Mammary epithelial cell (primary cell): Measurements from ENCODE around the gene SLC22A31.

Source experiments
- CTCF ChIP-seq, 2 donors: IDR thresholded peaks in 1 of 2; conservative IDR thresholded peaks in 1 of 2; 2 replicates each; pipeline ENCODE4 v1.5.1; 2011 to 2012; ENCODE audit warnings: inconsistent platforms in 2 of 2, low read length in 2 of 2, mild to moderate bottlenecking in 2 of 2, control low read depth in 1 of 2, low read depth in 1 of 2; ENCODE audit not compliant: insufficient read depth in 1 of 2; ENCODE audit errors: extremely low read depth in 1 of 2
- EZH2 ChIP-seq: IDR thresholded peaks from 2 replicates; pipeline ENCODE4 v1.6.1; 2012; ENCODE audit warnings: low read length, inconsistent platforms, borderline replicate concordance

DNA sequence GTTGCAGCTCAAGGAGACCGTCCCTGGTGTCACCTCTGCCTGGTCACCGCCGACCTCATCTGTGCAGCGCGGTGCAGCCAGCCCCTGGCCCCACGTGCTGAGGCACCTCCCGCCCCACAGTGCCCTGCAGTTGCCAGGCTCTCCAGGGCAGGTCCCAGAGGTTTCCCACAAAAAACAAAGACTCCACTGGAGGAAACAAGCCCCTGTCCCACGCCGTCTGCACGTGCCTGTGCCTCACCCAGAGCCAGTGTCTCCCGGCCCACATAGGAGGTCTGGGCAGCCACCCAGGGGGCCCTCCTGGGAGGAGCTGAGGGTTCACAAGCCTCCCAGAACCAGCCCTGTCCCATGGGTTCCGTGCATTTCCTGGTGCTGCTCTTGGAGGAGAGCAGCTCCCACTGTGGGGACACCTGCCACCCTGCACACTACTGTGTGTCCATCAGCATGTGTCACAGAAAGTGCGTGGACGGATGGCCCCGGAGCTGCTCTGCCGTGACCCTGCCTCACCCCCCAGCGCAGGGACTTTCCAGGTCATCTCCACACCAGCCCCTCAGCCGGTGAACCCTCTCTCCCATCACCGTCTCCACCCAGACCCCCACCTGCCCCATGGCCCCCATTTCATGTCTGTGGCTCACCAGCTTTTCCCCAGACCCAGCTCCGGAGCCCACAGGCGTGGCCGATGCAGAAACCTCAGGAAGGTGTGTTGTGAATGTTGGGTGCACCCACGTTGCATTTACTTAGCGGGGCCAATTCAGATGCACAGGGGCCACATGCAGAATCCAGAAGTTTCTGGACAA is 45.8 kb downstream of the SLC22A31 start:
- TF ChIP-seq EZH2 (no peak), CTCF (conservative IDR thresholded peaks at IDR 0.05 in 1 of 2, IDR thresholded peaks at IDR 0.05 in 1 of 2; ENCODE audit: extremely low read depth in 1 of 2, insufficient read depth in 1 of 2, low read depth in 1 of 2, low read length in 2 of 2) (no peak)
